K562 (cell line): ENCODE results near the gene RPP38. TPM values are rescaled to one million over a fixed set of nuclear protein-coding genes. Genes with fewer than 3 reads are reported as not detected.

Experiments
- CREM ChIP-seq: IDR thresholded peaks from 2 replicates; pipeline ENCODE4 v1.6.1; 2014; ENCODE audit warnings: antibody characterized with exemption, low read depth
- DMBX1 ChIP-seq: fragments of 250-450 bp; sonication (Bioruptor Pico); IDR thresholded peaks from 2 replicates; pipeline ENCODE4 v1.8.0; 2022; ENCODE audit warnings: inconsistent platforms, mild to moderate bottlenecking, moderate library complexity, borderline replicate concordance
- HNRNPK ChIP-seq: fragments of 200-400 bp; formaldehyde crosslinking; IDR thresholded peaks from one replicate; pipeline ENCODE4 v1.6.1; 2018; ENCODE audit warnings: mild to moderate bottlenecking, low read depth, low read length; ENCODE audit not compliant: poor library complexity, severe bottlenecking
- KAT2B ChIP-seq: IDR thresholded peaks from one replicate; pipeline ENCODE4 v1.6.1; 2012; ENCODE audit warnings: low read depth, mild to moderate bottlenecking, control low read depth, inconsistent platforms, low read length, moderate library complexity
- SRSF7 ChIP-seq: fragments of 200-400 bp; formaldehyde crosslinking; optimal IDR thresholded peaks from 2 replicates; pipeline ENCODE3; 2017; ENCODE audit warnings: mild to moderate bottlenecking, low read depth, low read length
- ZNF347 ChIP-seq: fragments of 450-650 bp; formaldehyde crosslinking; IDR thresholded peaks from 2 replicates; pipeline ENCODE4 v1.4.0; 2020; ENCODE audit warnings: low read depth, mild to moderate bottlenecking, moderate library complexity
- polyA plus RNA-seq, 8 experiments: library from polyadenylated mRNA; depleted of rRNA in 4 of 8; stranded (reverse) in 5 of 8; unstranded in 3 of 8; fragments of >200 nt; fragmentation: Nextera tagmentation in 2 of 8; fragmentation: Illumina TruSeq in 1 of 8; extraction: Ambion mirVana in 2 of 8; extraction: Trizol in 1 of 8; gene quantifications; 2 replicates each; pipeline versions ENCODE4 v1.2.1 to v1.2.3, GENCODE V29; 2011 to 2014; ENCODE audit warnings: inconsistent platforms in 1 of 8, missing spikeins in 1 of 8
- total RNA-seq, 7 experiments: library from RNA; depleted of rRNA in 6 of 7; stranded (reverse); fragments of >200 nt in 6 of 7; fragmentation: Illumina TruSeq in 2 of 7; extraction: Trizol in 2 of 7; gene quantifications; 2 replicates each; pipeline versions ENCODE4 v1.2.1 to v1.2.3, GENCODE V29; 2011 to 2021; ENCODE audit warnings: low replicate concordance in 1 of 7
- TF ChIP-seq, protein P1 (sequence below): fragments of 450-650 bp; IDR thresholded peaks from 2 replicates; pipeline ENCODE4 v1.6.1; 2016; ENCODE audit warnings: mild to moderate bottlenecking, moderate library complexity
- TF ChIP-seq, protein P2 (sequence below), 2 experiments: fragments of 450-650 bp; conservative IDR thresholded peaks; 2 replicates each; pipeline ENCODE4 v1.6.1; 2017; ENCODE audit warnings: mild to moderate bottlenecking in 2 of 2, moderate library complexity in 2 of 2
- TF ChIP-seq, protein P3 (sequence below): fragments of 250-450 bp; sonication (Bioruptor Pico); IDR thresholded peaks from 2 replicates; pipeline ENCODE4 v1.5.0; 2021
- TF ChIP-seq, protein P4 (sequence below): fragments of 450-650 bp; conservative IDR thresholded peaks from 2 replicates; pipeline ENCODE4 v1.6.1; 2016; ENCODE audit warnings: missing genetic modification characterization, low read depth, mild to moderate bottlenecking, control low read depth, missing compliant biosample characterization
- TF ChIP-seq, protein P5 (sequence below): sonication (generic); formaldehyde crosslinking; IDR thresholded peaks from 2 replicates; pipeline ENCODE4 v1.8.0; 2022; ENCODE audit warnings: mild to moderate bottlenecking, missing genetic modification reagents

The RPP38 gene
- total and polyA plus RNA-seq, 9 of the 15 experiments (the other 6 are each of a cell fraction or from before 2014, with no cell fraction given): 26.3 to 58.6 (median 33.8) TPM

DNA sequence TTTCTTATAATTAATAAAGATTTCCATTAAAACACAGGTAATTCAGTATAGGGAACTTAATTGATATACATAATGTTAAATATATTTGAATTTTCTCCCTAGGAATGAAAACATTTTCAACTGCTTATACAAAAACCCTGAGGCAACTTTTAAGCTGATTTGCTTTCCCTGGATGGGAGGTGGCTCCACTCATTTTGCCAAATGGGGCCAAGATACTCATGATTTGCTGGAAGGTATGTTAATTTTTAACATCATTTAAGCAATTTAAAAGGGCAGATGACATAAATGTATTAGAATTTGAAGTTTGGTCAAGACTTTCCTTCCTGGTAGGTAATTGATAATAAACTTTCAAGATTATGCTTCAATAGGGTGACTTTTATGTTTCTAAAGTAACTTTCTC, 47.6 kb upstream of the RPP38 start (continued):
- TF ChIP-seq, protein P1, sequence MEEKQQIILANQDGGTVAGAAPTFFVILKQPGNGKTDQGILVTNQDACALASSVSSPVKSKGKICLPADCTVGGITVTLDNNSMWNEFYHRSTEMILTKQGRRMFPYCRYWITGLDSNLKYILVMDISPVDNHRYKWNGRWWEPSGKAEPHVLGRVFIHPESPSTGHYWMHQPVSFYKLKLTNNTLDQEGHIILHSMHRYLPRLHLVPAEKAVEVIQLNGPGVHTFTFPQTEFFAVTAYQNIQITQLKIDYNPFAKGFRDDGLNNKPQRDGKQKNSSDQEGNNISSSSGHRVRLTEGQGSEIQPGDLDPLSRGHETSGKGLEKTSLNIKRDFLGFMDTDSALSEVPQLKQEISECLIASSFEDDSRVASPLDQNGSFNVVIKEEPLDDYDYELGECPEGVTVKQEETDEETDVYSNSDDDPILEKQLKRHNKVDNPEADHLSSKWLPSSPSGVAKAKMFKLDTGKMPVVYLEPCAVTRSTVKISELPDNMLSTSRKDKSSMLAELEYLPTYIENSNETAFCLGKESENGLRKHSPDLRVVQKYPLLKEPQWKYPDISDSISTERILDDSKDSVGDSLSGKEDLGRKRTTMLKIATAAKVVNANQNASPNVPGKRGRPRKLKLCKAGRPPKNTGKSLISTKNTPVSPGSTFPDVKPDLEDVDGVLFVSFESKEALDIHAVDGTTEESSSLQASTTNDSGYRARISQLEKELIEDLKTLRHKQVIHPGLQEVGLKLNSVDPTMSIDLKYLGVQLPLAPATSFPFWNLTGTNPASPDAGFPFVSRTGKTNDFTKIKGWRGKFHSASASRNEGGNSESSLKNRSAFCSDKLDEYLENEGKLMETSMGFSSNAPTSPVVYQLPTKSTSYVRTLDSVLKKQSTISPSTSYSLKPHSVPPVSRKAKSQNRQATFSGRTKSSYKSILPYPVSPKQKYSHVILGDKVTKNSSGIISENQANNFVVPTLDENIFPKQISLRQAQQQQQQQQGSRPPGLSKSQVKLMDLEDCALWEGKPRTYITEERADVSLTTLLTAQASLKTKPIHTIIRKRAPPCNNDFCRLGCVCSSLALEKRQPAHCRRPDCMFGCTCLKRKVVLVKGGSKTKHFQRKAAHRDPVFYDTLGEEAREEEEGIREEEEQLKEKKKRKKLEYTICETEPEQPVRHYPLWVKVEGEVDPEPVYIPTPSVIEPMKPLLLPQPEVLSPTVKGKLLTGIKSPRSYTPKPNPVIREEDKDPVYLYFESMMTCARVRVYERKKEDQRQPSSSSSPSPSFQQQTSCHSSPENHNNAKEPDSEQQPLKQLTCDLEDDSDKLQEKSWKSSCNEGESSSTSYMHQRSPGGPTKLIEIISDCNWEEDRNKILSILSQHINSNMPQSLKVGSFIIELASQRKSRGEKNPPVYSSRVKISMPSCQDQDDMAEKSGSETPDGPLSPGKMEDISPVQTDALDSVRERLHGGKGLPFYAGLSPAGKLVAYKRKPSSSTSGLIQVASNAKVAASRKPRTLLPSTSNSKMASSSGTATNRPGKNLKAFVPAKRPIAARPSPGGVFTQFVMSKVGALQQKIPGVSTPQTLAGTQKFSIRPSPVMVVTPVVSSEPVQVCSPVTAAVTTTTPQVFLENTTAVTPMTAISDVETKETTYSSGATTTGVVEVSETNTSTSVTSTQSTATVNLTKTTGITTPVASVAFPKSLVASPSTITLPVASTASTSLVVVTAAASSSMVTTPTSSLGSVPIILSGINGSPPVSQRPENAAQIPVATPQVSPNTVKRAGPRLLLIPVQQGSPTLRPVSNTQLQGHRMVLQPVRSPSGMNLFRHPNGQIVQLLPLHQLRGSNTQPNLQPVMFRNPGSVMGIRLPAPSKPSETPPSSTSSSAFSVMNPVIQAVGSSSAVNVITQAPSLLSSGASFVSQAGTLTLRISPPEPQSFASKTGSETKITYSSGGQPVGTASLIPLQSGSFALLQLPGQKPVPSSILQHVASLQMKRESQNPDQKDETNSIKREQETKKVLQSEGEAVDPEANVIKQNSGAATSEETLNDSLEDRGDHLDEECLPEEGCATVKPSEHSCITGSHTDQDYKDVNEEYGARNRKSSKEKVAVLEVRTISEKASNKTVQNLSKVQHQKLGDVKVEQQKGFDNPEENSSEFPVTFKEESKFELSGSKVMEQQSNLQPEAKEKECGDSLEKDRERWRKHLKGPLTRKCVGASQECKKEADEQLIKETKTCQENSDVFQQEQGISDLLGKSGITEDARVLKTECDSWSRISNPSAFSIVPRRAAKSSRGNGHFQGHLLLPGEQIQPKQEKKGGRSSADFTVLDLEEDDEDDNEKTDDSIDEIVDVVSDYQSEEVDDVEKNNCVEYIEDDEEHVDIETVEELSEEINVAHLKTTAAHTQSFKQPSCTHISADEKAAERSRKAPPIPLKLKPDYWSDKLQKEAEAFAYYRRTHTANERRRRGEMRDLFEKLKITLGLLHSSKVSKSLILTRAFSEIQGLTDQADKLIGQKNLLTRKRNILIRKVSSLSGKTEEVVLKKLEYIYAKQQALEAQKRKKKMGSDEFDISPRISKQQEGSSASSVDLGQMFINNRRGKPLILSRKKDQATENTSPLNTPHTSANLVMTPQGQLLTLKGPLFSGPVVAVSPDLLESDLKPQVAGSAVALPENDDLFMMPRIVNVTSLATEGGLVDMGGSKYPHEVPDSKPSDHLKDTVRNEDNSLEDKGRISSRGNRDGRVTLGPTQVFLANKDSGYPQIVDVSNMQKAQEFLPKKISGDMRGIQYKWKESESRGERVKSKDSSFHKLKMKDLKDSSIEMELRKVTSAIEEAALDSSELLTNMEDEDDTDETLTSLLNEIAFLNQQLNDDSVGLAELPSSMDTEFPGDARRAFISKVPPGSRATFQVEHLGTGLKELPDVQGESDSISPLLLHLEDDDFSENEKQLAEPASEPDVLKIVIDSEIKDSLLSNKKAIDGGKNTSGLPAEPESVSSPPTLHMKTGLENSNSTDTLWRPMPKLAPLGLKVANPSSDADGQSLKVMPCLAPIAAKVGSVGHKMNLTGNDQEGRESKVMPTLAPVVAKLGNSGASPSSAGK: no peak
- no peak for TF ChIP-seq CREM
- no peak for TF ChIP-seq ZNF347 (CRISPR knock-in tag)
- TF ChIP-seq HNRNPK: no peak
- TF ChIP-seq SRSF7: no peak
- TF ChIP-seq, protein P2, sequence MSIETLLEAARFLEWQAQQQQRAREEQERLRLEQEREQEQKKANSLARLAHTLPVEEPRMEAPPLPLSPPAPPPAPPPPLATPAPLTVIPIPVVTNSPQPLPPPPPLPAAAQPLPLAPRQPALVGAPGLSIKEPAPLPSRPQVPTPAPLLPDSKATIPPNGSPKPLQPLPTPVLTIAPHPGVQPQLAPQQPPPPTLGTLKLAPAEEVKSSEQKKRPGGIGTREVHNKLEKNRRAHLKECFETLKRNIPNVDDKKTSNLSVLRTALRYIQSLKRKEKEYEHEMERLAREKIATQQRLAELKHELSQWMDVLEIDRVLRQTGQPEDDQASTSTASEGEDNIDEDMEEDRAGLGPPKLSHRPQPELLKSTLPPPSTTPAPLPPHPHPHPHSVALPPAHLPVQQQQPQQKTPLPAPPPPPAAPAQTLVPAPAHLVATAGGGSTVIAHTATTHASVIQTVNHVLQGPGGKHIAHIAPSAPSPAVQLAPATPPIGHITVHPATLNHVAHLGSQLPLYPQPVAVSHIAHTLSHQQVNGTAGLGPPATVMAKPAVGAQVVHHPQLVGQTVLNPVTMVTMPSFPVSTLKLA (conservative IDR thresholded peaks at IDR 0.05): no peak
- TF ChIP-seq, protein P3, sequence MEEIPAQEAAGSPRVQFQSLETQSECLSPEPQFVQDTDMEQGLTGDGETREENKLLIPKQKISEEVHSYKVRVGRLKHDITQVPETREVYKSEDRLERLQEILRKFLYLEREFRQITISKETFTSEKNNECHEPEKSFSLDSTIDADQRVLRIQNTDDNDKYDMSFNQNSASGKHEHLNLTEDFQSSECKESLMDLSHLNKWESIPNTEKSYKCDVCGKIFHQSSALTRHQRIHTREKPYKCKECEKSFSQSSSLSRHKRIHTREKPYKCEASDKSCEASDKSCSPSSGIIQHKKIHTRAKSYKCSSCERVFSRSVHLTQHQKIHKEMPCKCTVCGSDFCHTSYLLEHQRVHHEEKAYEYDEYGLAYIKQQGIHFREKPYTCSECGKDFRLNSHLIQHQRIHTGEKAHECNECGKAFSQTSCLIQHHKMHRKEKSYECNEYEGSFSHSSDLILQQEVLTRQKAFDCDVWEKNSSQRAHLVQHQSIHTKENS (CRISPR knock-in tag): no peak
- TF ChIP-seq, protein P4, sequence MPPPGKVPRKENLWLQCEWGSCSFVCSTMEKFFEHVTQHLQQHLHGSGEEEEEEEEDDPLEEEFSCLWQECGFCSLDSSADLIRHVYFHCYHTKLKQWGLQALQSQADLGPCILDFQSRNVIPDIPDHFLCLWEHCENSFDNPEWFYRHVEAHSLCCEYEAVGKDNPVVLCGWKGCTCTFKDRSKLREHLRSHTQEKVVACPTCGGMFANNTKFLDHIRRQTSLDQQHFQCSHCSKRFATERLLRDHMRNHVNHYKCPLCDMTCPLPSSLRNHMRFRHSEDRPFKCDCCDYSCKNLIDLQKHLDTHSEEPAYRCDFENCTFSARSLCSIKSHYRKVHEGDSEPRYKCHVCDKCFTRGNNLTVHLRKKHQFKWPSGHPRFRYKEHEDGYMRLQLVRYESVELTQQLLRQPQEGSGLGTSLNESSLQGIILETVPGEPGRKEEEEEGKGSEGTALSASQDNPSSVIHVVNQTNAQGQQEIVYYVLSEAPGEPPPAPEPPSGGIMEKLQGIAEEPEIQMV: no peak
- TF ChIP-seq KAT2B: no peak
- no peak for TF ChIP-seq DMBX1 (CRISPR knock-in tag)
- TF ChIP-seq, protein P5, sequence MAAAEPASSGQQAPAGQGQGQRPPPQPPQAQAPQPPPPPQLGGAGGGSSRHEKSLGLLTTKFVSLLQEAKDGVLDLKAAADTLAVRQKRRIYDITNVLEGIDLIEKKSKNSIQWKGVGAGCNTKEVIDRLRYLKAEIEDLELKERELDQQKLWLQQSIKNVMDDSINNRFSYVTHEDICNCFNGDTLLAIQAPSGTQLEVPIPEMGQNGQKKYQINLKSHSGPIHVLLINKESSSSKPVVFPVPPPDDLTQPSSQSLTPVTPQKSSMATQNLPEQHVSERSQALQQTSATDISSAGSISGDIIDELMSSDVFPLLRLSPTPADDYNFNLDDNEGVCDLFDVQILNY (CRISPR knock-in tag): no peak
